HepG2 (cell line): ENCODE results near the gene CABLES2. TPM values are rescaled to one million over a fixed set of nuclear protein-coding genes. Genes with fewer than 3 reads are reported as not detected.
A peak's percentile ranks its signal among the peaks of the same experiment; 100 is the strongest.

Source experiments
- CCDC6 ChIP-seq: sonication (generic); formaldehyde crosslinking; IDR thresholded peaks from 2 replicates; pipeline ENCODE4 v1.8.1; 2022; ENCODE audit warnings: mild to moderate bottlenecking, missing genetic modification reagents, moderate library complexity
- MAFG ChIP-seq: sonication (generic); formaldehyde crosslinking; IDR thresholded peaks from 2 replicates; pipeline ENCODE4 v1.5.1; 2020; ENCODE audit warnings: mild to moderate bottlenecking, missing genetic modification reagents
- PHB2 ChIP-seq: fragments of 450-650 bp; IDR thresholded peaks from 2 replicates; pipeline ENCODE4 v1.6.1; 2018; ENCODE audit not compliant: partially characterized antibody
- POLR2AphosphoS2 ChIP-seq: IDR thresholded peaks from 2 replicates; pipeline ENCODE4 v1.6.1; 2011; ENCODE audit warnings: low read depth, low read length, improper control_type of control experiment
- REXO4 ChIP-seq: sonication (generic); formaldehyde crosslinking; IDR thresholded peaks from 2 replicates; pipeline ENCODE4 v1.8.0; 2022; ENCODE audit warnings: missing genetic modification reagents, mild to moderate bottlenecking, borderline replicate concordance
- ZNF124 ChIP-seq: sonication (generic); formaldehyde crosslinking; IDR thresholded peaks from 2 replicates; pipeline ENCODE4 v1.4.0; 2020; ENCODE audit warnings: missing genetic modification reagents
- ZNF329 ChIP-seq: sonication (generic); formaldehyde crosslinking; IDR thresholded peaks from 2 replicates; pipeline ENCODE4 v1.9.0; 2021; ENCODE audit warnings: low read depth, mild to moderate bottlenecking, missing genetic modification reagents
- ZNF331 ChIP-seq: sonication (generic); formaldehyde crosslinking; IDR thresholded peaks from 2 replicates; pipeline ENCODE4 v1.4.0; 2020; ENCODE audit warnings: missing genetic modification reagents
- ZNF441 ChIP-seq: sonication (generic); formaldehyde crosslinking; IDR thresholded peaks from 2 replicates; pipeline ENCODE4 v1.7.0; 2021; ENCODE audit warnings: missing genetic modification reagents, borderline replicate concordance
- ZNF652 ChIP-seq: IDR thresholded peaks from 2 replicates; pipeline ENCODE4 v1.6.1; 2016; ENCODE audit warnings: low read depth, borderline replicate concordance
- ZNF878 ChIP-seq: sonication (generic); formaldehyde crosslinking; IDR thresholded peaks from 2 replicates; pipeline ENCODE4 v1.8.1; 2023; ENCODE audit warnings: mild to moderate bottlenecking, missing genetic modification reagents, moderate library complexity
- ZSCAN20 ChIP-seq: sonication (generic); formaldehyde crosslinking; IDR thresholded peaks from 2 replicates; pipeline ENCODE4 v1.4.0; 2020; ENCODE audit warnings: missing genetic modification reagents, mild to moderate bottlenecking, borderline replicate concordance
- polyA plus RNA-seq, 8 experiments: library from polyadenylated mRNA; depleted of rRNA in 3 of 8; stranded (reverse) in 7 of 8; unstranded in 1 of 8; fragments of >200 nt; fragmentation: Illumina TruSeq in 4 of 8; extraction: Trizol in 4 of 8; gene quantifications; 2 replicates each; pipeline versions ENCODE4 v1.2.1 to v1.2.3, GENCODE V29; 2011 to 2016; ENCODE audit warnings: low read depth in 4 of 8, missing spikeins in 1 of 8, mixed read lengths in 1 of 8; ENCODE audit not compliant: insufficient read depth in 1 of 8
- total RNA-seq, 5 experiments: library from RNA; depleted of rRNA; stranded (reverse); fragments of >200 nt; fragmentation: Illumina TruSeq; extraction: Trizol; gene quantifications; 2 replicates each; pipeline ENCODE4 v1.2.3, GENCODE V29; 2016; ENCODE audit warnings: low read depth in 1 of 5
- TF ChIP-seq, protein P1 (sequence below): sonication (generic); formaldehyde crosslinking; IDR thresholded peaks from 2 replicates; pipeline ENCODE4 v1.4.0; 2020; ENCODE audit warnings: mild to moderate bottlenecking, missing genetic modification reagents
- TF ChIP-seq, protein P2 (sequence below): sonication (generic); formaldehyde crosslinking; IDR thresholded peaks from 2 replicates; pipeline ENCODE4 v1.8.0; 2022; ENCODE audit warnings: mild to moderate bottlenecking, missing genetic modification reagents; ENCODE audit not compliant: insufficient replicate concordance
- TF ChIP-seq, protein P3 (sequence below): sonication (generic); formaldehyde crosslinking; conservative IDR thresholded peaks from 2 replicates; pipeline ENCODE4 v1.5.0; 2020; ENCODE audit warnings: missing genetic modification reagents
- TF ChIP-seq, protein P4 (sequence below): sonication (generic); formaldehyde crosslinking; IDR thresholded peaks from 2 replicates; pipeline ENCODE4 v1.5.1; 2020; ENCODE audit warnings: mild to moderate bottlenecking, missing genetic modification reagents

Gene CABLES2
- total and polyA plus RNA-seq, 2 of the 13 experiments (the other 11 are each of a cell fraction or from before 2014, with no cell fraction given), result 5.2 to 9.7 TPM

DNA sequence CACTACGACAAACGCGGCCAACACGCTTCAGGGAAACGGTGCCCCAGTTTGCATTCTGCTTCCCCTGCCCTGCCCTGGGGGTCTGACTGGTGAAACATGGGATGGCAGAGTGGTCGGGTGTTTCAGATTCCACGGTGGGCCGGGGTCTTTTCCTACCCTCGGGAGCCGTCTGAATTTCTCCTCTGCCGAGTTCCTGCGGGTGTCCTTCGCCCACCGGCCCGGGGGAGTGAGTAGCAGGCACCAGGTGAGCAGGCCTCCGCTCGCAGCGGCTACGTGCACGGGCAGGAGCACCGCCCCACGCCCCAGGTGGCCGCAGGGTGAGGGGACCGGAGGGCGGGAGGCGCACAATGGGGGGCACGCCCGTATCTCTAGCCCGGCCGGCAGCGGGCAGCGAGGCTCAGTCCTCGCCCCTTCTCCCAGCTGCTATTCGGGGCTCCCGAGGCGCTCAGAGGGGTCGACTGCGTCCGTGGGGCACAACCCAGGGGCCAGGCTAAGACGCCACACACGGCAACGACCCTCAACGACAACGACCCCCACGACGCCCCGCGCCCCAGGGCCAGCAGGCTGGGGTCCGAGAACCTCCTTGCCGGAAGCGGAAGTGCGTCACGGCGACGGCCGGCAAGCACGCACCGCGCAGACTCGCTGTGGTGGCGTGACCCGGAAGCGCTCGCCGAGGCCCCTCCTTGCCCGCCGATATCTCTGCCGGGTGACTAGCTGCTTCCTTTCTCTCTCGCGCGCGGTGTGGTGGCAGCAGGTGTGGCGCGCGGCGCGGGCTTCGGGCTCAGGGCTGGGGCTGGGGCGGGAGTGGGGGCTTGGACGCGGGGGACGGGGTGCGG lies 20.5 kb downstream of the CABLES2 start, which contains the start of gene RPS21 (continued):
- TF ChIP-seq, protein P1, sequence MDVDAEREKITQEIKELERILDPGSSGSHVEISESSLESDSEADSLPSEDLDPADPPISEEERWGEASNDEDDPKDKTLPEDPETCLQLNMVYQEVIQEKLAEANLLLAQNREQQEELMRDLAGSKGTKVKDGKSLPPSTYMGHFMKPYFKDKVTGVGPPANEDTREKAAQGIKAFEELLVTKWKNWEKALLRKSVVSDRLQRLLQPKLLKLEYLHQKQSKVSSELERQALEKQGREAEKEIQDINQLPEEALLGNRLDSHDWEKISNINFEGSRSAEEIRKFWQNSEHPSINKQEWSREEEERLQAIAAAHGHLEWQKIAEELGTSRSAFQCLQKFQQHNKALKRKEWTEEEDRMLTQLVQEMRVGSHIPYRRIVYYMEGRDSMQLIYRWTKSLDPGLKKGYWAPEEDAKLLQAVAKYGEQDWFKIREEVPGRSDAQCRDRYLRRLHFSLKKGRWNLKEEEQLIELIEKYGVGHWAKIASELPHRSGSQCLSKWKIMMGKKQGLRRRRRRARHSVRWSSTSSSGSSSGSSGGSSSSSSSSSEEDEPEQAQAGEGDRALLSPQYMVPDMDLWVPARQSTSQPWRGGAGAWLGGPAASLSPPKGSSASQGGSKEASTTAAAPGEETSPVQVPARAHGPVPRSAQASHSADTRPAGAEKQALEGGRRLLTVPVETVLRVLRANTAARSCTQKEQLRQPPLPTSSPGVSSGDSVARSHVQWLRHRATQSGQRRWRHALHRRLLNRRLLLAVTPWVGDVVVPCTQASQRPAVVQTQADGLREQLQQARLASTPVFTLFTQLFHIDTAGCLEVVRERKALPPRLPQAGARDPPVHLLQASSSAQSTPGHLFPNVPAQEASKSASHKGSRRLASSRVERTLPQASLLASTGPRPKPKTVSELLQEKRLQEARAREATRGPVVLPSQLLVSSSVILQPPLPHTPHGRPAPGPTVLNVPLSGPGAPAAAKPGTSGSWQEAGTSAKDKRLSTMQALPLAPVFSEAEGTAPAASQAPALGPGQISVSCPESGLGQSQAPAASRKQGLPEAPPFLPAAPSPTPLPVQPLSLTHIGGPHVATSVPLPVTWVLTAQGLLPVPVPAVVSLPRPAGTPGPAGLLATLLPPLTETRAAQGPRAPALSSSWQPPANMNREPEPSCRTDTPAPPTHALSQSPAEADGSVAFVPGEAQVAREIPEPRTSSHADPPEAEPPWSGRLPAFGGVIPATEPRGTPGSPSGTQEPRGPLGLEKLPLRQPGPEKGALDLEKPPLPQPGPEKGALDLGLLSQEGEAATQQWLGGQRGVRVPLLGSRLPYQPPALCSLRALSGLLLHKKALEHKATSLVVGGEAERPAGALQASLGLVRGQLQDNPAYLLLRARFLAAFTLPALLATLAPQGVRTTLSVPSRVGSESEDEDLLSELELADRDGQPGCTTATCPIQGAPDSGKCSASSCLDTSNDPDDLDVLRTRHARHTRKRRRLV (CRISPR knock-in tag), result no peak
- TF ChIP-seq, protein P2, sequence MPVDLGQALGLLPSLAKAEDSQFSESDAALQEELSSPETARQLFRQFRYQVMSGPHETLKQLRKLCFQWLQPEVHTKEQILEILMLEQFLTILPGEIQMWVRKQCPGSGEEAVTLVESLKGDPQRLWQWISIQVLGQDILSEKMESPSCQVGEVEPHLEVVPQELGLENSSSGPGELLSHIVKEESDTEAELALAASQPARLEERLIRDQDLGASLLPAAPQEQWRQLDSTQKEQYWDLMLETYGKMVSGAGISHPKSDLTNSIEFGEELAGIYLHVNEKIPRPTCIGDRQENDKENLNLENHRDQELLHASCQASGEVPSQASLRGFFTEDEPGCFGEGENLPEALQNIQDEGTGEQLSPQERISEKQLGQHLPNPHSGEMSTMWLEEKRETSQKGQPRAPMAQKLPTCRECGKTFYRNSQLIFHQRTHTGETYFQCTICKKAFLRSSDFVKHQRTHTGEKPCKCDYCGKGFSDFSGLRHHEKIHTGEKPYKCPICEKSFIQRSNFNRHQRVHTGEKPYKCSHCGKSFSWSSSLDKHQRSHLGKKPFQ (CRISPR knock-in tag), result peak; percentile 82
- TF ChIP-seq ZNF331 (CRISPR knock-in tag) (peak; percentile 65), REXO4 (CRISPR knock-in tag) (no peak), PHB2 (no peak), ZNF652 (no peak), ZNF124 (no peak; the same call in 1 of the 2 replicates), MAFG (CRISPR knock-in tag) (peak; percentile 70), ZNF878 (no peak), POLR2AphosphoS2 (0 out of 2 replicates have a peak, but pooled peaks have one; percentile 58), ZNF329 (CRISPR knock-in tag) (peak; percentile 26; the same call in 1 of the 2 replicates), CCDC6 (CRISPR knock-in tag) (peak; percentile 57), ZSCAN20 (CRISPR knock-in tag) (peak; percentile 82; the same call in 1 of the 2 replicates), ZNF441 (CRISPR knock-in tag) (no peak)
- TF ChIP-seq, protein P3, sequence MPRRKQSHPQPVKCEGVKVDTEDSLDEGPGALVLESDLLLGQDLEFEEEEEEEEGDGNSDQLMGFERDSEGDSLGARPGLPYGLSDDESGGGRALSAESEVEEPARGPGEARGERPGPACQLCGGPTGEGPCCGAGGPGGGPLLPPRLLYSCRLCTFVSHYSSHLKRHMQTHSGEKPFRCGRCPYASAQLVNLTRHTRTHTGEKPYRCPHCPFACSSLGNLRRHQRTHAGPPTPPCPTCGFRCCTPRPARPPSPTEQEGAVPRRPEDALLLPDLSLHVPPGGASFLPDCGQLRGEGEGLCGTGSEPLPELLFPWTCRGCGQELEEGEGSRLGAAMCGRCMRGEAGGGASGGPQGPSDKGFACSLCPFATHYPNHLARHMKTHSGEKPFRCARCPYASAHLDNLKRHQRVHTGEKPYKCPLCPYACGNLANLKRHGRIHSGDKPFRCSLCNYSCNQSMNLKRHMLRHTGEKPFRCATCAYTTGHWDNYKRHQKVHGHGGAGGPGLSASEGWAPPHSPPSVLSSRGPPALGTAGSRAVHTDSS (CRISPR knock-in tag), result peak; percentile 96
- TF ChIP-seq, protein P4, sequence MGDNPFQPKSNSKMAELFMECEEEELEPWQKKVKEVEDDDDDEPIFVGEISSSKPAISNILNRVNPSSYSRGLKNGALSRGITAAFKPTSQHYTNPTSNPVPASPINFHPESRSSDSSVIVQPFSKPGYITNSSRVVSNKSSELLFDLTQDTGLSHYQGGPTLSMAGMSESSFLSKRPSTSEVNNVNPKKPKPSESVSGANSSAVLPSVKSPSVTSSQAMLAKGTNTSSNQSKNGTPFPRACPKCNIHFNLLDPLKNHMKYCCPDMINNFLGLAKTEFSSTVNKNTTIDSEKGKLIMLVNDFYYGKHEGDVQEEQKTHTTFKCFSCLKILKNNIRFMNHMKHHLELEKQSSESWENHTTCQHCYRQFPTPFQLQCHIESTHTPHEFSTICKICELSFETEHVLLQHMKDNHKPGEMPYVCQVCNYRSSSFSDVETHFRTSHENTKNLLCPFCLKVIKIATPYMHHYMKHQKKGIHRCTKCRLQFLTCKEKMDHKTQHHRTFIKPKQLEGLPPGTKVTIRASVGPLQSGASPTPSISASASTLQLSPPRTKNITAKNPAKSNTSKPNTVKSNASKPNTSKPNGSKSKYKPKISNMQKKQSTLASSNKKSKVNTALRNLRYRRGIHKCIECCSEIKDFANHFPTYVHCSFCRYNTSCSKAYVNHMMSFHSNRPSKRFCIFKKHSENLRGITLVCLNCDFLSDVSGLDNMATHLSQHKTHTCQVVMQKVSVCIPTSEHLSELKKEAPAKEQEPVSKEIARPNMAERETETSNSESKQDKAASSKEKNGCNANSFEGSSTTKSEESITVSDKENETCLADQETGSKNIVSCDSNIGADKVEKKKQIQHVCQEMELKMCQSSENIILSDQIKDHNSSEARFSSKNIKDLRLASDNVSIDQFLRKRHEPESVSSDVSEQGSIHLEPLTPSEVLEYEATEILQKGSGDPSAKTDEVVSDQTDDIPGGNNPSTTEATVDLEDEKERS, result no peak
